K562 (cell line): ENCODE measurements around the gene CCT5. TPM values are rescaled to one million over a fixed set of nuclear protein-coding genes. Genes with fewer than 3 reads are reported as not detected.
"Not testable (repeated sequence)": the region's sequence is repeated elsewhere in the genome, so short reads cannot be mapped to it uniquely, and the experiment has no call there.

Experiments
- ATAC-seq: fragments of 200-7000 bp; cut with Tn5 transposase; 3 replicates; pipeline ENCODE4 v1.9.1; 2020; ENCODE audit warnings: moderate library complexity
- BruUV-seq: library from RNA; stranded (reverse); fragments of 400-500 nt; replicated peaks from 2 replicates; lab custom pipeline; 2021; lab: Mats Ljungman, UMichigan
- CTCF ChIA-PET: fragments of 300-600 bp; formaldehyde crosslinking; extraction: SDS; loops from one replicate; lab custom pipeline; 2021; ENCODE audit warnings: low intra/inter-chr PET ratio; lab: Yijun Ruan, JAX
- POLR2A ChIA-PET: fragments of 300-600, 350-650 bp; sonication (Branson Sonifier 250); formaldehyde crosslinking; extraction: SDS; loops from one replicate; lab custom pipeline; 2021; ENCODE audit warnings: antibody characterized with exemption, inconsistent platforms; lab: Yijun Ruan, JAX
- DNase-seq, 4 experiments: peaks; one replicate each; pipeline versions ENCODE4 v3.0.0 to v3.0.0-alpha.2; 2011 to 2018; ENCODE audit warnings: low spot score in 3 of 4, mixed read lengths in 3 of 4; ENCODE audit errors: extremely low read depth in 1 of 4
- FAIRE-seq: peaks from 2 replicates; lab custom pipeline; 2011; peaks lifted over from hg19 to GRCh38; lab: Jason Lieb, UNC
- H2AFZ ChIP-seq: 2 replicates; pipeline ENCODE4 v1.6.0; 2011; ENCODE audit warnings: low read depth, low read length, control low read depth, inconsistent platforms
- H3K27ac ChIP-seq: fragments of 200-600 bp; 3 replicates; pipeline ENCODE4 v1.8.0; 2011; ENCODE audit warnings: low read depth, mild to moderate bottlenecking, control low read depth, inconsistent platforms, low read length, moderate library complexity, mixed read lengths; ENCODE audit errors: extremely low read depth
- H3K27me3 ChIP-seq, 2 experiments: fragments of 300-600 bp in 1 of 2; 2 replicates in 1 of 2; 3 replicates in 1 of 2; pipeline versions ENCODE4 v1.6.0 to v1.8.0; 2011; ENCODE audit warnings: inconsistent platforms in 2 of 2, low read length in 2 of 2, mild to moderate bottlenecking in 1 of 2, mixed read lengths in 1 of 2, moderate library complexity in 1 of 2; ENCODE audit not compliant: control insufficient read depth in 2 of 2, insufficient read depth in 2 of 2
- H3K36me3 ChIP-seq: fragments of 300-600 bp; 3 replicates; pipeline ENCODE4 v1.8.0; 2011; ENCODE audit warnings: mild to moderate bottlenecking, low read length, inconsistent platforms; ENCODE audit not compliant: control insufficient read depth, insufficient read depth
- H3K4me1 ChIP-seq, 2 experiments: fragments of 200-600 bp in 1 of 2; replicated peaks in 1 of 2; 2 replicates in 1 of 2; 3 replicates in 1 of 2; pipeline versions ENCODE4 v1.5.1 to v1.8.0; 2011; ENCODE audit warnings: inconsistent platforms in 2 of 2, low read length in 2 of 2, mild to moderate bottlenecking in 1 of 2, mixed read lengths in 1 of 2, moderate library complexity in 1 of 2; ENCODE audit not compliant: control insufficient read depth in 2 of 2, insufficient read depth in 2 of 2
- H3K4me2 ChIP-seq: 2 replicates; pipeline ENCODE4 v1.6.1; 2011; ENCODE audit warnings: low read length, control low read depth, inconsistent platforms, mixed read lengths; ENCODE audit not compliant: insufficient read depth
- H3K4me3 ChIP-seq: fragments of 200-600 bp; sonication (generic), shearing (Covaris generic); 2 replicates; pipeline ENCODE4 v1.5.1; 2016; ENCODE audit warnings: control low read depth, inconsistent platforms
- H3K79me2 ChIP-seq: fragments of 200-600 bp; 3 replicates; pipeline ENCODE4 v1.8.0; 2011; ENCODE audit warnings: low read length, inconsistent platforms; ENCODE audit not compliant: control insufficient read depth, insufficient read depth
- H3K9ac ChIP-seq, 2 experiments: 2 replicates each; pipeline versions ENCODE4 v1.6.0 to v1.6.1; 2011; ENCODE audit warnings: low read depth in 2 of 2, low read length in 2 of 2, control low read depth in 1 of 2, inconsistent platforms in 1 of 2, mild to moderate bottlenecking in 1 of 2, mixed read lengths in 1 of 2; ENCODE audit not compliant: insufficient read depth in 1 of 2
- H3K9me1 ChIP-seq: one replicate; pipeline ENCODE4 v1.6.0; 2011; ENCODE audit warnings: inconsistent platforms, mild to moderate bottlenecking, low read length, moderate library complexity; ENCODE audit not compliant: control insufficient read depth, insufficient read depth
- H3K9me3 ChIP-seq: replicated peaks from 2 replicates; pipeline ENCODE4 v1.5.1; 2011; ENCODE audit warnings: low read depth, low read length, inconsistent platforms; ENCODE audit not compliant: control insufficient read depth, insufficient read depth
- H4K20me1 ChIP-seq: replicated peaks from 2 replicates; pipeline ENCODE4 v1.6.1; 2011; ENCODE audit warnings: low read length, inconsistent platforms, mixed read lengths; ENCODE audit not compliant: control insufficient read depth, insufficient read depth
- ELF4 ChIP-seq: fragments of 450-650 bp; formaldehyde crosslinking; IDR thresholded peaks from 2 replicates; pipeline ENCODE4 v1.4.0; 2022; ENCODE audit warnings: missing genetic modification characterization
- NBN ChIP-seq: fragments of 450-650 bp; IDR thresholded peaks from 2 replicates; pipeline ENCODE4 v1.6.1; 2016; ENCODE audit warnings: low read depth, mild to moderate bottlenecking
- NFIC ChIP-seq: fragments of 450-650 bp; IDR thresholded peaks from 2 replicates; pipeline ENCODE4 v1.6.1; 2017; ENCODE audit warnings: mild to moderate bottlenecking, inconsistent platforms
- ZNF12 ChIP-seq: sonication (generic); formaldehyde crosslinking; IDR thresholded peaks from 2 replicates; pipeline ENCODE4 v1.4.0; 2020; ENCODE audit warnings: mild to moderate bottlenecking, missing genetic modification reagents
- ZNF507 ChIP-seq: conservative IDR thresholded peaks from 2 replicates; pipeline ENCODE4 v1.6.1; 2017; ENCODE audit warnings: missing genetic modification characterization, missing compliant biosample characterization
- ZNF79 ChIP-seq: fragments of 250-450 bp; sonication (Bioruptor Pico); IDR thresholded peaks from 2 replicates; pipeline ENCODE4 v1.4.0; 2020; ENCODE audit warnings: low read depth, mild to moderate bottlenecking, moderate library complexity
- WGBS: fragments of 100-300 bp; shearing (Covaris generic); methylation state at CpG from one replicate; pipeline ENCODE4 v1.1.6; 2016; ENCODE audit warnings: low coverage, mixed read lengths; ENCODE audit not compliant: insufficient coverage; ENCODE audit errors: missing lambda C conversion rate; 5-methylcytosine and 5-hydroxymethylcytosine counted together
- in situ Hi-C: fragments of 300-500 bp; cut with MboI; formaldehyde crosslinking; loops from 4 replicates; pipeline ENCODE4 v1.15.0; 2018; ENCODE audit warnings: inconsistent platforms, mixed read lengths
- intact Hi-C: fragments of 100-400 bp; cut with micrococcal nuclease; formaldehyde crosslinking; loops from 2 replicates; pipeline ENCODE4 v1.14.2; 2022
- polyA plus RNA-seq, 8 experiments: library from polyadenylated mRNA; depleted of rRNA in 4 of 8; stranded (reverse) in 5 of 8; unstranded in 3 of 8; fragments of >200 nt; fragmentation: Nextera tagmentation in 2 of 8; fragmentation: Illumina TruSeq in 1 of 8; extraction: Ambion mirVana in 2 of 8; extraction: Trizol in 1 of 8; gene quantifications; 2 replicates each; pipeline versions ENCODE4 v1.2.1 to v1.2.3, GENCODE V29; 2011 to 2014; ENCODE audit warnings: inconsistent platforms in 1 of 8, missing spikeins in 1 of 8
- total RNA-seq, 7 experiments: library from RNA; depleted of rRNA in 6 of 7; stranded (reverse); fragments of >200 nt in 6 of 7; fragmentation: Illumina TruSeq in 2 of 7; extraction: Trizol in 2 of 7; gene quantifications; 2 replicates each; pipeline versions ENCODE4 v1.2.1 to v1.2.3, GENCODE V29; 2011 to 2021; ENCODE audit warnings: low replicate concordance in 1 of 7
- TF ChIP-seq, protein P1 (sequence below): sonication (generic); formaldehyde crosslinking; IDR thresholded peaks from 2 replicates; pipeline ENCODE4 v1.8.1; 2023; ENCODE audit warnings: mild to moderate bottlenecking, missing genetic modification reagents, moderate library complexity
- TF ChIP-seq, protein P2 (sequence below): fragments of 250-450 bp; sonication (Bioruptor Pico); IDR thresholded peaks from 2 replicates; pipeline ENCODE4 v1.5.0; 2020; ENCODE audit warnings: mild to moderate bottlenecking, borderline replicate concordance
- TF ChIP-seq, protein P3 (sequence below): IDR thresholded peaks from 3 replicates; pipeline ENCODE4 v1.6.1; 2011; ENCODE audit warnings: borderline replicate concordance, mild to moderate bottlenecking, moderate library complexity; ENCODE audit not compliant: insufficient read length; ENCODE audit errors: extremely low read depth

The CCT5 gene
- total and polyA plus RNA-seq, 9 of the 15 experiments (the other 6 are each of a cell fraction or from before 2014, with no cell fraction given) = 782 to 1,606 (median 1,153) TPM

DNA sequence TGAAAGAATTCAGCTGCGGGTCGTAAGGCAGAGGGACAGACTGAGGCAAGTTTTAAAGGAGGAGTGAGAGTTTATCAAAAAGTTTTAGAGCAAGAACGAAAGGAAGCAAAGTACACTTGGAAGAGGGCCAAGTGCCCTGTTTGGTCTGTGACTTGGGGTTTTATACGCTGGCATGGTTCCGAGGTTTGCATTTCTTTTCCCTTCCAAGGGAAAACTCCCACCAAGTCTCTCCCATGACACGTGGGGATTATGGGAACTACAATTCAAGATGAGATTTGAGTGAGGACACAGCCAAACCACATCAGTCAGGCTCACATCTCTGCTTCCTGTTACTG is 22.8 kb downstream of the CCT5 start:
- H3K4me2 ChIP-seq, H4K20me1 ChIP-seq, H3K9me3 ChIP-seq, H2AFZ ChIP-seq, CTCF ChIA-PET, H3K9ac ChIP-seq, H3K27ac ChIP-seq, in situ Hi-C loops, H3K9me1 ChIP-seq, DNase-seq: not testable (repeated sequence)
- H3K4me1 ChIP-seq = peaks cover 0 to 12% of the 10 kb centered on the region in 2 experiments; a peak in 2 of 5 replicates
- H3K36me3 ChIP-seq = peaks cover 16% of the 10 kb centered on the region
- peak; percentile 88 for TF ChIP-seq NFIC
- TF ChIP-seq, all 486 proteins: peak for 1; not testable (repeated sequence) for 485
- BruUV-seq, intact Hi-C loops, H3K79me2 ChIP-seq, FAIRE-seq, H3K4me3 ChIP-seq, H3K27me3 ChIP-seq: not testable (repeated sequence)
- POLR2A ChIA-PET = interaction anchor here (2.1 kb wide), 1 partner anchor 12 kb away, joined by 5 read pairs; no protein-coding TSS in a partner anchor
- WGBS = 52% methylated on average over 6 of the region's 6 CpGs
- 0 out of 3 replicates have a peak, but pooled peaks have one; percentile 6 for ATAC-seq

DNA sequence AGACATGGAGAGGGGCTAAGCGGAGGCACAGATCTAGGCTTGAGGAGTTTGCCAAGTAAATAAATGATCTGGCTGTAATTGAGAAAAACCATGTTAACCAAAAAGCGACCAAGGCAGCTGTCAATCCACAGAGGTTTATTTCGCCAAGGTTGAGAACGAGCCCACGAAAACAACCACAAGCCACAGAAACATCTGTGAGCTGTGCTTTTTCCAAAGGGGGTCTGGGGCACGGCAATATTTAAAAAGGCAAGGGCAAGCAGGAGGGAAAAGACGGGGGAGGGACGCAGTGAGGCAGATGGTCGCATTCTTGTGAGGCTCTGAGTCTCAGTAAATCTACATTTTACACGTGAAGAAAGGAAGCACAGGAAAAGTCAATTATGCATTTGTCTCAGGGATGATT is 25.4 kb downstream of the CCT5 start:
- Histone ChIP-seq H3K4me3 (no peak overlapping the region), H3K27me3 (no peaks in the 10 kb centered on the region), H3K79me2 (no peaks in the 10 kb centered on the region), H3K9ac (no peak overlapping the region; a peak in 1 of 4 replicates), H3K9me1 (no peaks in the 10 kb centered on the region), H3K4me2 (no peak overlapping the region), H3K27ac (no peak overlapping the region), H3K36me3 (peaks cover 39% of the 10 kb centered on the region), H4K20me1 (no peaks in the 10 kb centered on the region), H2AFZ (no peak overlapping the region), H3K4me1 (peaks cover 0 to 3% of the 10 kb centered on the region in 2 experiments; a peak in 1 of 5 replicates), H3K9me3 (no peaks in the 10 kb centered on the region)
- ATAC-seq (no peak), FAIRE-seq (no peak), DNase-seq (no peak)
- ChIA-PET POLR2A (interaction anchor here (1.0 to 1.6 kb wide), 3 partner anchors 10 to 163 kb away, joined by 3 to 9 read pairs (median 3); no protein-coding TSS in a partner anchor), CTCF (no interaction called here)
- 64% methylated on average over 10 of the region's 10 CpGs for WGBS
- BruUV-seq = no TSS peak
- intact Hi-C loops (no loop called here), in situ Hi-C loops (no loop called here)
- no peak for TF ChIP-seq NBN
- TF ChIP-seq ELF4 (CRISPR knock-in tag) = no peak
- TF ChIP-seq, protein P1, sequence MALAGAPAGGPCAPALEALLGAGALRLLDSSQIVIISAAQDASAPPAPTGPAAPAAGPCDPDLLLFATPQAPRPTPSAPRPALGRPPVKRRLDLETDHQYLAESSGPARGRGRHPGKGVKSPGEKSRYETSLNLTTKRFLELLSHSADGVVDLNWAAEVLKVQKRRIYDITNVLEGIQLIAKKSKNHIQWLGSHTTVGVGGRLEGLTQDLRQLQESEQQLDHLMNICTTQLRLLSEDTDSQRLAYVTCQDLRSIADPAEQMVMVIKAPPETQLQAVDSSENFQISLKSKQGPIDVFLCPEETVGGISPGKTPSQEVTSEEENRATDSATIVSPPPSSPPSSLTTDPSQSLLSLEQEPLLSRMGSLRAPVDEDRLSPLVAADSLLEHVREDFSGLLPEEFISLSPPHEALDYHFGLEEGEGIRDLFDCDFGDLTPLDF (CRISPR knock-in tag) = no peak
- no peak for TF ChIP-seq ZNF79 (CRISPR knock-in tag)
- TF ChIP-seq ZNF12 (CRISPR knock-in tag) = no peak
- TF ChIP-seq ZNF507 (tag) = no peak
- TF ChIP-seq, protein P2, sequence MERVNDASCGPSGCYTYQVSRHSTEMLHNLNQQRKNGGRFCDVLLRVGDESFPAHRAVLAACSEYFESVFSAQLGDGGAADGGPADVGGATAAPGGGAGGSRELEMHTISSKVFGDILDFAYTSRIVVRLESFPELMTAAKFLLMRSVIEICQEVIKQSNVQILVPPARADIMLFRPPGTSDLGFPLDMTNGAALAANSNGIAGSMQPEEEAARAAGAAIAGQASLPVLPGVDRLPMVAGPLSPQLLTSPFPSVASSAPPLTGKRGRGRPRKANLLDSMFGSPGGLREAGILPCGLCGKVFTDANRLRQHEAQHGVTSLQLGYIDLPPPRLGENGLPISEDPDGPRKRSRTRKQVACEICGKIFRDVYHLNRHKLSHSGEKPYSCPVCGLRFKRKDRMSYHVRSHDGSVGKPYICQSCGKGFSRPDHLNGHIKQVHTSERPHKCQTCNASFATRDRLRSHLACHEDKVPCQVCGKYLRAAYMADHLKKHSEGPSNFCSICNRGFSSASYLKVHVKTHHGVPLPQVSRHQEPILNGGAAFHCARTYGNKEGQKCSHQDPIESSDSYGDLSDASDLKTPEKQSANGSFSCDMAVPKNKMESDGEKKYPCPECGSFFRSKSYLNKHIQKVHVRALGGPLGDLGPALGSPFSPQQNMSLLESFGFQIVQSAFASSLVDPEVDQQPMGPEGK (CRISPR knock-in tag) = no peak
- TF ChIP-seq, protein P3, sequence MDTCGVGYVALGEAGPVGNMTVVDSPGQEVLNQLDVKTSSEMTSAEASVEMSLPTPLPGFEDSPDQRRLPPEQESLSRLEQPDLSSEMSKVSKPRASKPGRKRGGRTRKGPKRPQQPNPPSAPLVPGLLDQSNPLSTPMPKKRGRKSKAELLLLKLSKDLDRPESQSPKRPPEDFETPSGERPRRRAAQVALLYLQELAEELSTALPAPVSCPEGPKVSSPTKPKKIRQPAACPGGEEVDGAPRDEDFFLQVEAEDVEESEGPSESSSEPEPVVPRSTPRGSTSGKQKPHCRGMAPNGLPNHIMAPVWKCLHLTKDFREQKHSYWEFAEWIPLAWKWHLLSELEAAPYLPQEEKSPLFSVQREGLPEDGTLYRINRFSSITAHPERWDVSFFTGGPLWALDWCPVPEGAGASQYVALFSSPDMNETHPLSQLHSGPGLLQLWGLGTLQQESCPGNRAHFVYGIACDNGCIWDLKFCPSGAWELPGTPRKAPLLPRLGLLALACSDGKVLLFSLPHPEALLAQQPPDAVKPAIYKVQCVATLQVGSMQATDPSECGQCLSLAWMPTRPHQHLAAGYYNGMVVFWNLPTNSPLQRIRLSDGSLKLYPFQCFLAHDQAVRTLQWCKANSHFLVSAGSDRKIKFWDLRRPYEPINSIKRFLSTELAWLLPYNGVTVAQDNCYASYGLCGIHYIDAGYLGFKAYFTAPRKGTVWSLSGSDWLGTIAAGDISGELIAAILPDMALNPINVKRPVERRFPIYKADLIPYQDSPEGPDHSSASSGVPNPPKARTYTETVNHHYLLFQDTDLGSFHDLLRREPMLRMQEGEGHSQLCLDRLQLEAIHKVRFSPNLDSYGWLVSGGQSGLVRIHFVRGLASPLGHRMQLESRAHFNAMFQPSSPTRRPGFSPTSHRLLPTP = no peak
